NCI-H82 treated with DMSO at 0.1 percent for 48 hours (cell line): ENCODE results near the gene CCDC33.

Source experiments
- DNase-seq: peaks from one replicate; lab custom pipeline; 2025; ENCODE audit not compliant: unreplicated experiment; lab: John Stamatoyannopoulos, UW

CCDC33 gene

DNA sequence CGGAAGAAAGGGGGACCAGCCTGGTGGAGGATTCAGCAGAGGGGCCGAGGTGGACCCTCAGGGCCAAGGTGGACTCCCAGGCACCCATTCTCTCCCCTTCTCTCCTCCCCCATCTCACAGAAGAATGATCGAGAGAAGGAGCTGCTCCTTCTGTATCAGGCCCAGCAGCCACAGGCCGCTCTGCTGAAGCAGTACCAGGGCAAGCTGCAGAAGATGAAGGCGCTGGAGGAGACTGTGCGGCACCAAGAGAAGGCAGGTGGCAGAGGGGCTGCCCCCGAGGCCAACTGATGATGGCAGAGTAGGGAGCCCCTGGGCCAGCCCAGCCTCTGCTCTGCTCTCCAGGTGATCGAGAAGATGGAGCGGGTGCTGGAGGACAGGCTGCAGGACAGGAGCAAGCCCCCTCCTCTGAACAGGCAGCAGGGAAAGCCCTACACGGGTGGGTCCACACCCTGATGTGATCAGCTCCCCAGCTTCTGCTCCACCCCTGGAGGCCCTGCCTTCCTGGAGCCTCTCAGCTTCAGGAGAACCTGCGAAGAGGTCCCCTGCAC is 94.8 kb downstream of the CCDC33 start:
- no peak for DNase-seq

GRCh38 chr15:74332011-74332410 is 95.9 kb downstream of the CCDC33 start:
- DNase-seq, result no peak

DNA sequence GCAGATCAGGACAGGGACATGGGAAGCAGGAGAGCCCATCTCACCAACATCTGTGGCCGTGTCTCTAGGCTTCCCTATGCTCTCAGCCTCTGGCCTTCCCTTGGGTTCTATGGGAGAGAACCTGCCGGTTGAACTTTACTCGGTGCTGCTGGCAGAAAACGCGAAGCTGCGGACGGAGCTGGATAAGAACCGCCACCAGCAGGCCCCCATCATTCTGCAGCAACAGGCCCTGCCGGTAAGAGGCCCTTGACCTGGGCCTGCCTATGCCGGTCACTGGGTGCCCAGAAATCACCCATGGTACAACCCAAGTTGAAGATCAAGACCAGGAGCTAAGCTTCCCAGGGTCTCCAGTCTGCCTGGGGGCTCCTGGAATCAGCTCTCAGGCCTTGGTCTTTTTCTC is 96.5 kb downstream of the CCDC33 start:
- DNase-seq, result no peak

GRCh38 chr15:74333093-74333492 is 97.0 kb downstream of the CCDC33 start:
- DNase-seq, result no peak

DNA sequence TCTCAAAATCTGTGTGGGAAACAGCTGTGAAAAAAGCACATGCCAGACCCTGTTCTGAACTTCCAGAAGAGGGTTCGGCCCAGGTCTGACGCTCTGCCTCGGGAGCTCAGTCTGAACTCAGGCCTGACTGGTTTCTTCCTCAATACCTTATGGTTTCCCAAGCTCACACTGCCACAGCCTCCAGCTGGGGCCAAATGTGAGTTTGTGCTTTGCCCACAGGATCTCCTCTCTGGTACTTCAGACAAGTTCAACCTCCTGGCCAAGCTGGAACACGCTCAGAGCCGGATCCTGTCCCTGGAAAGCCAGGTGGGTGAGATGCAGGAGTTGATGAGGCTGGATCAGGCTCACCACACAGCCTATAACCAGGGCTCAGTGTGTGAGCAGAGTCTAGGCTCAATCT is 97.5 kb downstream of the CCDC33 start:
- no peak for DNase-seq

GRCh38 chr15:74334127-74334526 is 98.0 kb downstream of the CCDC33 start:
- no peak for DNase-seq

DNA sequence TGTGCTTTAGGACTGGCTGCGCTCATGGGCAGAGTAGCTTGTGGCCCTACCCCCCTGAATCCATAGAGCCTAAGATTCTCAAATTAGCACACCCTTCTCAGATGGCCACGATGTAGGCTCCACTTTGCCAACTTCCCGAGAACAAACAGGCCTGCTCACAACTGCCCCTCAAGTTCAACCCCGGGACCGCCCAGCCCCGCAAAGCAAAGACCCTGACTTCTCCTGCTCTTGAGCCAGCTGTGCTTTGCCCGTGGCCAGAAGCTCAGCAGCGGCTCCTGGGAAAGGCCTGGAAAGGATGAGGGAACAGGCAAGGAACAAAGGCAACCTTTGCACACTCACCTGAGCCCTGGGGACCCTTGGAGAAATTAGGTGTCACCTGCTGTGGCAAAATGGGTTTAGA is 99.3 kb downstream of the CCDC33 start:
- DNase-seq, result no peak

GRCh38 chr15:74336061-74337005 is 100.2 kb downstream of the CCDC33 start:
- no peak for DNase-seq

- DNase-seq, result no peak
Observed at GRCh38 chr15:74337146-74337545, 101.0 kb downstream of the CCDC33 start.

DNA sequence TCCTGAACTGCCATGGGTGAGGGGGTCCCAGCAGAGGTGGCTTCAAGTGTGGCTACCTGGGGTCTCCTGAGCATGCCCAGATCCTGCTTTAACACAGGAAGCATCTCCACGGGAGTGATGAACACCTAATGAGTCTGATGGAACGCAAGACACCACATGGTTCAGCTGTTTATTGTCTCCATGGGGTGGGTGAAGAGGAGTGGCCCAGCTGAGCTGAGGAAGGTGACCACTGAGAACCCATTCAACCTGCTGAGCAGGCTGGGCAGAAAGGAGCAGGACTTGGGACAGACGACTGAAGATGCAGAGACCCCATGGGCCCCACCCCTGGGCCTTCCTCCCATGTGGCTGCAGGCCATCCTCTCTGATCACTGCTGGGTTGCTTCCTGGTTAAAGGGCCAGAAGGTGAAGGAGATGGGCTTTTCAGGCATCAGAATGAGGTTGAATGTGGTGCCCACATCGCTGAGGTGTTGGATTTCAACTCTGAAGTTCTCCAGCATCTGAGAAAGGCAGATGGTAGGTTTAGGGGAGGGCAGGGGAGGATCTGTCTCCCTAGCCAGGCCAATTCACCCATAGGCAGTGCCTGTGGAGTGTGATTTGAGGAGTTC is 101.6 kb downstream of the CCDC33 start:
- no peak for DNase-seq

DNA sequence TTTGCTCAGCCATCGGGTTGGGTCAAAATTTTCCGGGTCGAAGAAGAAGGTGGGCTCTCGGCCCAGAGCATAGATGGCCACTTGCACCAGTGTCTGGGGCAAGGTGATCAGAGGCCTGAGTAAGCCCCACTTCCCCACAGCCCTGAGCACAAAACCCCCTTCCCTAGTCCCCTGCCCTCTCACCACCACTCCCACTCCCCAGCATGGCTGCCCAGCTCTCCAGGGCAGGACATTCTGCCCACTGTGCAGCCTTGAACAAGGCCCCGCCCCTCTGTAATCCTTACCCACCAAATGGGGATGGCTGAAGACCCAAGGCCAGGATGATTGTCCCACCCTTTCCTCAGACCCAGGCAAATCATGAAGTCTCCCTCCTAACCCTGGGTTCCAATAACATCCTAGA is 102.5 kb downstream of the CCDC33 start:
- DNase-seq, result no peak

DNA sequence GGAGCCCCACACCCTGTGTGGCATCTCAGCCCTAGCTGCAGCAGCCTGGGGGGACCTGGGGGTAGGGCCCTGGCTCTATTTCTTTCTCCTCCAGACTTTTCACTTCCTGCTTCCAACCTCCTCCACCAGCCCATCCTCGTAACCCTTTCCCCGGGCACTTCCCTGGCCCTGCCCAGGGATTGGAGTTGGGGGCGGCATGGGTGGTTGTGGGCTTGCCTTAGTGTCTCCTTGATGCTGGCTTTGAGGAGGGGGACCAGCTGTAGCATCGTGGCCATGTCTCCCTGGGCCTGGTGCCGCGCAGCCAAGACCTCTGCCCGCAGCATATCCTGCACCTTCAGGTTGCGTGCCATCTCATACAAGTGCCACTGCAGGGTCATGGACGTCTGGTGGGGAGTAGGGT is 103.2 kb downstream of the CCDC33 start:
- DNase-seq, result no peak

GRCh38 chr15:74340150-74340549 is 104.0 kb downstream of the CCDC33 start:
- DNase-seq, result no peak

DNA sequence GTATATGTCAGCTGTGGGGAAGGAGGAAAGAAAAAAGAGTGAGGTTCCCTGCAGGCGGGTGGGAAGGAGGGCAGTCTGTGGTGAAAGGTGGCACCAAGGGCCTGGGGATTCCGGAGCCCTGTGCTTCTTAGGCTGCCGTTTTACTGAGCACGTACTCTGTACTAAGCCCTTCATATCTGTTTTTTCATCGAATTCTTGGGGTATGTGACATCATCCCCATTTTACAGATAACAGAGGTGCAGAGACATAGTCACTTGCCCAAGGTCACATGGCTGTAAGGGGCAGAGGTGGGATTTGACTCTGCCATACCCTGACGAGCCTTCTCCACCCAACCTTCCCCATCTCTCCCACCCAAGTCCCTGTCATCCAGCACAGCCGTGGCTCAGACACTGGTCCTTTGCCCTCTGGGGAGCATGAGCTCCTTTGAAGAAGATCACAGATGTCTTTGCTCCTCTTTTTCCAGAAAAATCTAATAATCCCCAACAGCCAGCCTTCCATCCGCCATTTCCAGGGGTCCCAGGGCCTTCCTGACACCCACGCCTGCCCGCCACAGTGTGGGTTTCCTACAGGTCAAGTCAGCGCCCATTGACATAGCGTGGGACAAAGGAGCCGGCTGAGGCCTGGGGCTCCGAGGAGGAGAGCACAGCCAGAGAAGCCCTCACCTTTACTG is 107.1 kb downstream of the CCDC33 start:
- DNase-seq, result no peak

DNA sequence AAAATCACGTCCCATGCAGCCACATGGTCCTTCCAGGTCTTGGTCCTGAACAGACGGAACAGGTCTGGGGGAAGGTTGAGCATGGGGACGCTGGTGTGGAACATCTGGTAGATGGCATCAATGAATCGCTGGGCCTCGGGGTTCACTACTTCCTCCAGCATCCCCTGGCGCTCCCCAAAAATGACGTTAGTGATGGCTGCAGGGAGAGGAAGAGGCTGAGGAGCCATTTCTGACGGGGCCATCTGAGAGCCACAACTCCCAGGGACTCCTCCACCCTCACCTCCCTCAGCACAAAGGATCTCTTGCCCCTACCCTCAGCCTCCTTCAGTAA is 107.6 kb downstream of the CCDC33 start:
- no peak for DNase-seq

DNA sequence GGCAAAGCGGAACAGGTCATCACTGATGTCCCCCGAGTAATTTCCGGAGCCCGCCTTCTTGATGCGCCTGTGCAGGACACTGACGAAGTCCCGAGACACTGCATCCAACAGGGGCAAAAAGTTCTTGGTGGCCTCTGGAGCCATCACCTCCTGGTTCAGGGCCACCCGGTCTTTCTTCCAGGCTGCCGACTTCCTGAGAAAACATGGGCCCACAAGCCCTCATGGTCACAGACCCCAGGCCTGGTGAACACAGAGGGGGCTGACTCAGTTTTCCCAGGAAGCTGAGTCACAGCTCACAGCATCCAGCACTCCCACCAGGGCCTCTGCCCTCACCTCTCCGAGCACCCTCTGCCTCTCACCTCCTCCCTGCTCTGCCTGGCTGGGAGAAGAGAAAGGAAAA is 108.9 kb downstream of the CCDC33 start:
- no peak for DNase-seq

- DNase-seq, result no peak
Observed at GRCh38 chr15:74347757-74348250, 111.7 kb downstream of the CCDC33 start.

GRCh38 chr15:74349241-74349778 is 113.2 kb downstream of the CCDC33 start:
- DNase-seq, result no peak

DNA sequence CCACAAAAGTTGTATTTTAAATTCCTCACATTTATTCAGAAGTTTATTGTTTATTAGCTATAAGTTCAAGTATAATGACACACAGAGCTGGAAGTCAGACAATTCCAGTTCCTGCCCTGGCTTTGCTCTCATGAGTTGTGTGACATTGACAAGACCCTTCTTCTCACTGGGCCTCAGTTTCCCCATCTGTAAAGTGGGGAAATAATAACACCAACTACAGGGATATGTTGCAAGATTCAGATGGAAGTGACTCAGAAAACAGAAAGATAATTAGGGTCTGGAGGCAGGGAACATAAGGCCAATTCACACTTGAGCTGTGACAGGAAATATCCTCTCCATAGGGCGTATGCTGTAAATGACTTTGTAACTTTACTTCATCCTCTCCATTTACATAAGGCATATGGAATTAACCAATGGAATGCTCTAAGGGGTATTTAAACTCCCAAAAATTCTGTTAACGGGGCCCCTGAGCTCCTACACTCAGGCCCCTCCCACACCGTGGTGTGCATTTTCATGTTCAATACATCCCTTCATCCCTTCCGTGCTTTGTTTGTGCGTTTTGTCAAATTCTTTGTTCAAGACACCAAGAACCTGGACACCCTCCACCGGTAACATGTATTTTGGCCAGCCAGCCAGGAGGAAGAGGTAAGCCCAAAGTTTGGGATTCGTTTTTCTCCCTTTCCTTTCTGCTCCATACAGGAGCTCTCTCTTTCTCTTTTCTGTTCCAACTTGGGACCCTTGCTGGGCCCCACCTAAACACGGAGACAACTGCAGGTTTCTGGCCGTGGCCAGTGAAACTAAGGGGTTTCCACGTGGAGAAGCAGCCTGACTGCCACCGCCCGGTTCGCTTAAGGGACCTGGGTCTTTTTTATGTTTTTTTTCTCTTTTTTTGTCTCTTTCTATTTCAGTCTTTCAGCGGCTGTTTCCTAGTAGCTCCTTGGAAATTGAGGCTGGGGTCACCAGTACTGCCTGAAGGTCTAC is 114.5 kb downstream of the CCDC33 start:
- no peak for DNase-seq

GRCh38 chr15:74351670-74352069 is 115.5 kb downstream of the CCDC33 start:
- DNase-seq, result no peak
